ENCODE results near the gene LIN28A.

LIN28A gene

DNA sequence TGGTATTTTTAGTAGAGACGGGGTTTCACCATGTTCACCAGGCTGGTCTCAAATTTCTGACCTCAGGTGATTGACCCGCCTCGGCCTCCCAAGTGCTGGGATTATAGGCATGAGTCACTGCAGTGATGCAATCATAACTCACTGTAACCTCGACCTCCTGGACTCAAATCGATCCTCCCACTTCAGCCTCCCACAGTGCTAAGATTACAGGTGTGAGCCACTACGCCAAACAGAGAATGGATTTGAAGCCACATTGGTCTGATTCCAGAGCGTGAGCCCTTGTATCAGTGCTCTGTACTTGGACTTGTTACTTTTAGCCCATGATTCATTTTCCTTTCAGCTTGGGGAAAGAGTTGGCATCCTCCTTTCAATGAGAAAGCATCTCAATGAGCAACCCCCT lies 23.2 kb upstream of the LIN28A start:
- DNase-seq (ENCODE audit: low spot score) = no peak

DNA sequence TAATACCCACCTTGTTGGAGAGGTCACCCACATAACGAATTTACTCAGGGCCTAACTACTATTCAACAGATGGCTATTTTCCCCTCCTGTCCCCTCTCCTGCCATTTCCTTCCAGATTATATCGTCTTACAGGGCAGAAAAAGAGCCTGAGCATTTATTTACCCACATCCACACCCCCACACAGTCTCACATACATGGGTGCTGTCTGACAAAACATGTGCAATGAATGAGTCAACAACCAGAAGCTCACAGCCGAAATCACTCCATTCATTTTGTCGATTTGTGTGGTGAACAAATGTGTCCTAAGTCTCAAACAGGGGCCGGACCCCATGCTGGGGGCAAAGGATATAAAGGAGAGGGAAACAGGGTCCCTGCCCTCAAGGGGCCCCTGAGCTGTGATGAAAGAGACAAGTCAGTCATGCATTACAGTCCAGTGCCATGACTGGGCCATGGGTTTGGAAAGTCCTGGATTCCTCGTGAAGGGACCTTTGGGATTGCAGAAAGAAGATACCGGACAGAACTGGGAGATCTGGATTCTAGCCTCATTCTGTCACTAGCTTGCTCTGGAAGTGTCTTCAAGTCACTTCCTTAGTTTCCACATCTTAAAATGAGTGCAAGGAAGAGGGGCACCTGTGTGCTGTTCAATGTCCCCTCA lies 21.7 kb upstream of the LIN28A start:
- DNase-seq (ENCODE audit: low spot score) = no peak

DNA sequence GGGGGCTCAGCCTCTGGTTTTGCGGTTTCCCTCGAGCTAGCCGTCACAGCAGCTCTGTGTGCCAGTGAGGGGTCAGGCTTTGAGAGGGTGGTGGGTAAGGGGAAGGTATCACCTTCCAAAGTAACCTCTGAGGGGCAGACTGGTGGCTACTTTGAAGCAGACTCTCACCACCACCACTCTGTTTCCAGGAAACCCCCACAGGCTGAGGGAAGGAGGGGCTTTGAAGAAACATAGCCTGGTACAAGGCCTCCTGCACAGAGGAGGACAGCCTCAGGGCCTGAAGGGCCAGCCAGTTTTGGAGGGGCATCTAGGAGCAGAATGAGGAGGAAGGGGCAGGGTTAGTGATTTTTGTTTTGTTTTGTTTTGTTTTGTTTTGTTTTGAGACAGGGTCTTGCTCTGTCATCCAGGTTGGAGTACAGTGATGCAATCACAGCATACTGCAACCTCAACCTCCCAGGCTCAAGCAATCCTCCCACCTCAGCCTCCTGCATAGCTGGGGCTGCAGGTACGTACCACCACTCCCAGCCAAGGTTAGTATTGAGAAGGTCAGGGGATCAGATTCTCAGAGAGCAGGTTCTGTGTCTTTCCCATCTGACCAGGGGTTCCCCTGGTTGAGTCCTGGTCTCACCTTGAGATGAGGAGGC lies 20.9 kb upstream of the LIN28A start:
- no peak for DNase-seq (ENCODE audit: low spot score)

DNA sequence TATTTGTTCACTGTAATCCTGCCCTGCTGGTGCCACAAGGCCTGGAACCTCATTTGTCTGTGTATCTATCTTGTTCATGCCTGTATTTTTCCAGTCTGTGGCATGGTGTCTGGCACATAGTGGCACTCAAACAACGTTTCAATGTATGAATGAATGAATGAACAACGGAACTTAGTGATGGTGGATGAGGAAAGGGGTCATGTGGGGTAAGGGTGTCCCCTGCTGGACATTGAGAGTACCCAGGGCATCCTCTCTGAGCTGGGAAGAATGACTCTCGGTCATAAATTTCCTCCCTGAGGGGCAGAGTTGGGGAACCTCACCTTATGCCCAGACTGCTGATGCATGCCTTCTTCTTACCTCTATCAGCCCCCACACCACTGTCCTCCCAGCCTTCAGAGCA lies 19.2 kb upstream of the LIN28A start:
- DNase-seq (ENCODE audit: low spot score) = peak; percentile 79

DNA sequence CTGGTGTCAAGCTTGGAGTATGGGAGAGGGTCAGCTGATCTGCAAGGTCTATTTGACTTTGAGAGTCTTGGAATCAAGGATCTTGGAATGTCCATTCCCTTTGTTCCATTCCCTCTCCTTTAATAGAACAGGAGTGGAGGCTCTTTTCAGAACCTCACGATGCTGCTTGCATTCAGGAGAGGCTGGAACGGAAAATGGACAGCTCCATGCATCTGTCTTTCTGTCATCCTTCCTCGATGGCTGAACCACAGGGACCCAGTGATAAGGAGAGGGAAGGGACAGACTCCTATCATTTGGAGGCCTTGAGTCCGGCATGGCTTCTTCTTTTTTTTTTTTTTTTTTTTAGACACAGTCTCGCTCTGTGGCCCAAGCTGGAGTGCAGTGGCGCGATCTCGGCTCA lies 14.9 kb upstream of the LIN28A start:
- no peak for DNase-seq (ENCODE audit: low spot score)

DNA sequence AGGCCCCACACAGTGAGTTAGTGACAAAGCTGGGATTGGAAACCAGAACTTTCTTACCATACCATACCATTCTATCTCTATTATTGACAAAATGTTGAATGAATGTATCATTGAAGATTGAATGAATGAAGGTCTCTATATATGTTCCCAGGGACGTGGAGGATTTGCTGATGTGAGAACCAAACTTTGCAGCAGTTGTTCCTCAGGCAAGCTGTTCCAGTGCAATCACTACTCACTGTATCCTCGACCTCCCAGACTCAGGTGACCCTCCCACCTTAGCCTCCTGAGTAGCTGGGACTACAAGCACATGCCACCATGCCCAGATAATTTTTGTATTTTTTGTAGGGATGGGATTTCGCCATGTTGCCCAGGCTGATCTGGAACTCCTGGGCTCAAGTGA lies 11.6 kb upstream of the LIN28A start:
- DNase-seq (ENCODE audit: low spot score) = no peak

DNA sequence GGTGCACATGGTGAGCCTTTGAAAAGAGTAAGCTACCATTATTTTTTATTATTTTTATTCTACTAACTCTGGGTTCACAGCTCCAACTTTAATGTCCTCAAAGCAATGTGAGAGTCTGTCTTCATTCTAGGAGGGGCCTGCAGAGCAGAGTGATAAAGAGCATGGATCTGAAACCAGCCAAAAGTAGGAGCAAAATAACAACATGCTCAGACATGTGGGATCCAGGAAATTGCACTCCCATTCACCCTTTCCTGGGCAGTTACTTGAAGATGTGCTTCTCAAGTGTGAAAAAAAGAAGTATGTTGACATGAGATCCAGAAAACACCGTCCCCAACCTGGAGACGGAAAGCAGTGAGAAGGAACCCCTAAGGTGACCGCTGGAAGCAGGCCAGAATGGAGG lies 8.7 kb upstream of the LIN28A start:
- DNase-seq (ENCODE audit: low spot score) = no peak

DNA sequence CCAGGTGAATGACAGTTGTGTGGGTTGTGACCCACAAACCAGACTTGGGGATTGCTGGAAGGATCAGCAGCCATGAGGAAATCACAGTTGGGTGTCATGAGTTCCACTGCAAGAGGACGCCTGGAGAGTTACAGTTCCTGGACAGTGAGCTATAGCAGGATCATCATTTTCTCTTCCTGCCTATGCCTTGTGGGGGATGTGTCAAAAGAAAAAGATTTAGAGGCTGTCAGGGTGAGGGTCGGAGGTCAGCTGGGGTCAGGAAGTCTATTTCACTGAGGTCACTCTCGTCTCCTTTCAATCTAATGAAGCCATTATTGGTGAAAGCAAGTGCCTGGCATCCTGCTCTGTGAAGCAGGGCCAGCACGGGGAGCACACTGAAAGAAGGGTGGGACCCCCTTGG lies 7.0 kb upstream of the LIN28A start:
- no peak for DNase-seq (ENCODE audit: low spot score)

DNA sequence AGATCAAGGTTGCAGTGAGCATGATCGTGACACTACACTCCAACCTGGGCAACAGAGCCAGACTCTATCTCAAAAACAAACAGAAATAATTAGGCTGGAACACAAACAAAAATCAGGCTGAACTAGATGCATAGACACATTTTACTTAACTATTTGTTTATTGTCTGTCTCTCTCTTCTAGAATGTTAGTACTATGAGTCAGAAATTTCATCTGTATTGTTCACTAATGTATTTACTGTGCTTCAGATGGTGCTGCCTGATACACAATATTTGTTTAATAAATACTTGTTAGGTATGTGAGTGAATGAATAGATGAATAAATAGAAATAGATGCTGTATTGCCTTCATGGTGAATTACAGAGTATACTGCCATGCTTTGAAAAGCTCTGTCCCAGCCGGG lies 6.0 kb upstream of the LIN28A start:
- no peak for DNase-seq (ENCODE audit: low spot score)

DNA sequence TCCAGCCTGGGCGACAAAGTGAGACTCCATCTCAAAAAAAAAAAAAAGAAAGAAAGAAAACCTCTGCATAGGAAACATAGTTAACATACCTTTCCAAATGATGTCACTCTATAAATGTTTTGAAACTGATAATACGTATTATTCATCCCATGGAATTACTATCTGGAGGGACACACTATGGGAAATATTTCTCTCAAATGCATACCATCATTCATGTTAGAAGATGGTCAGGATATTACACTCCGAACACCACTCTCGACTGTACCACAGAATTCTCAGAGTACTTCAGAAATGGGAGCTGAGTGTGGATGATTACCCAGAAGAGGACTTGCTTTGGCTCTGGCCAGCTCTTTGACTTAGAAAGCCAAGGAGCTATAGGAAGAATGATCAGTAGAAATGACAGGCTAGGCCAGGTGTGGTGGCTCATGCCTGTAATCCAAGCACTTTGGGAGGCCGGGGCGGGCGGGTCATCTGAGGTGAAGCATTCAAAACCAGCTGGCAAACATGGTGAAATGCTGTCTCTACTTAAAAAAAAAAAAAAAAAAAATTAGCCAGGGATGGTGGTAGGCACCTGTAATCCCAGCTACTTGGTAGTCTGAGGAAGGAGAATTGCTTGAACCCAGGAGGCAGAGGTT lies 5.2 kb upstream of the LIN28A start:
- no peak for DNase-seq (ENCODE audit: low spot score)

DNA sequence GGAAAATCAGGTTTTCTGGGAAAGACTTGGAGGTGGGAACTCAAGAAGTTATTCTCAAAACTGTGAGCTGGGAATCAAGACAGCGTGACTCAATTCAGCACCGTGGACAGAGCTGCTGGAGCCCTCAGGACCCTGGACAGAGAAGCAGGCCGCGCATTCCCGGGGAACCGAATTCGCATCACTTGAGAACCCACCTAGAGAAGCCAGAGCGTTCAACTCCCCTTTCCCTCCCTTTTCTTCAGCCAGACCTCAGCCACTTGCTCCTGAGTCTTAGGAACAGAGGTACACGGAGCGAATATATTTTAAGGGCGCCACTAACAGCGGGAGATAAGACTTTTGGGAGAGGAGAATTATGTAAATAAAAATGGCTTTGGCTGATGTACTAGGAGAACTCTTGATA lies 2.0 kb upstream of the LIN28A start:
- peak; percentile 92 for DNase-seq (ENCODE audit: low spot score)

DNA sequence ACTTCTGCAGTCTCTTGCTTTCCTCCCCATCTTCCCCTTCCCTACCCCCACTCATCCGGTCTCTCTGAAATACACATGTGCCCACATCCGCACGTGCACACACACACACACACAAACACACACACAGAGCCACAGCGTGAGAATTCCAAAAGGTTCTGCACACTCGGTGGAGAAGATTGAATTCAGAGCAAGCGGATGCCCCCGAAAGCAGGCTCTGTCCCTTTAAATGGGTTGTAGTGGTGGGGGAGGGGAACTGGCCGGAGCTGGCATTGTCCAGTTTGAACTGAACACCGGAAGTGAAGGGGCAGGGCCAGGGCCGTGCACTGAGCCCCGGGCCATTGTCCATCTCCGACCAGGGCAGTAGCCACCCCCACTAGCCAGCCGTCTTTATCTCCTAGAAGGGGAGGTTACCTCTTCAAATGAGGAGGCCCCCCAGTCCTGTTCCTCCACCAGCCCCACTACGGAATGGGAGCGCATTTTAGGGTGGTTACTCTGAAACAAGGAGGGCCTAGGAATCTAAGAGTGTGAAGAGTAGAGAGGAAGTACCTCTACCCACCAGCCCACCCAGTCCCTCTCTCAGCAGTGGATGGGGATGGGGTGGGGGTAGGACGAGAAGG lies 1.3 kb upstream of the LIN28A start:
- no peak for DNase-seq (ENCODE audit: low spot score)

DNA sequence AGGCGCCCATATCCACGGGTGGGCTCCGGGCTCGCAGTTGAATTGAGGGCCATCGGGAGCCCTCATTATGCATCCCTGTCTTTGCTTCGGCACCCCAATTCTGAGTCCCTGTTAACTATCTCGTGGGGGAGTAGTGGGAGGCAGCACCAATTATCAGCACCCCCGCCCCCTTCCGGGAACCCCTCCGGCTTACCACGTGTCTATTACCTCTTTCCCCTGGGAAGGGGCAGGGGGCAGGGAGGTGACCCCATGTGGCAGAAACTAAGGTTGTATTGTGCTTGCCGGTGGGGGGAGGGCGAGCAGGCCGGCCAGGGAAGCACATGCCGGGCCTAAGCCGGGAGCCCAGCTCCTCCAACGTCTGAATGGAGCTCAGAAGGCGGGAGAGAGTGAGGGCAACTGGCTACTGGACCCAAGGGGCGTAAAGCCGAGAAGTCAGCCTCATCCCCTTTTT lies 1.0 kb downstream of the LIN28A start:
- no peak for DNase-seq (ENCODE audit: low spot score)

DNA sequence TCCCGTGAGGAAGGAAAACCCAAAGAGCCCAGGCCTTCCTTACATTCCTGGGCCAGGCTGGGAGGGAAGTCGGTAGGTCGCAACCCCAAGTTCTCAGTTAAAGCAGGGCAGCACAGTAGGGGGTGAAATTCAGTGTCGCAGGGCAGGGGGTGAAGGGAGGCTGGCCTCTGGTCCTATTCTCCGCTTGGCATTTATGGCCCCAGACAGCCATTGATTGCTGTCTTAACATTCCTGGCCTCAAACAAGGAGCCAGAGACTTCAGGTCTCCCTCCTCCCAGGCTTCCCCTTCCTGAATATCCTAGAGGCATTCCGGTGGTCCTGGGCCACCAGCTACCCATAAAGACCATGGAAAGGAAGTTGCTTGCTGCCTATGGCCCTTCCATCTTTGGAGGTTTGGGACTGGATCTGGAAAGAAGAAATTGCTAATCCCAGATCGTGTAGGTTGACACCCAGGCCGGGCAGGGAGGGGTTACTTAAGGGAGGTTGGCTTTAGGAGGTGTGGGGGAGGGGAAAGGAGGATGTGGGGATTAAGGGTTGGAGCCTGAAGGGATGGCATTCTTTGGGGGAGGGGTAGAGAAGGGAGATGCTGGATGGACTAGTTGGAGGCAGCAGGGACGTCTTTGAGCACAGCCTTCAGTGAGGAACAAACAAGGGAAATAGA lies 1.7 kb downstream of the LIN28A start:
- DNase-seq (ENCODE audit: low spot score) = no peak

DNA sequence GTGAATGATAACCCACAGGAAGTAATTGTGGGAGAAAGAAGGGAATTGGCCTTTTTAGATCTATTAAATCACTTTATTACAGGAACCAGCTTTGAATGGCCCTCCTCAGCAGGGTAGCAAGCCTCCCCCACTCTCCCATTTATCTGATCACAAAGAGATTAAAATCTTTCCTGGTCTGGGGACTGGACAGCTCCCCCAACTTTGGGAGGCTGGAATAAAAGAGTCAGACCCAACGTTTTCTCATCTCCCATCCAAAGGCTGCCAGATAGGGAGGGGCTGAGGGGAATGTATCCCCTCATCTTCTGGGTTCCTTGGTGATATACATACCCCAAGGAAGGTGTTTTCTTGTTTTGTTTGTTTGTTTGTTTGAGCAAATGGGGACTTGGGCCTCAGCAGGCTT lies 2.4 kb downstream of the LIN28A start:
- no peak for DNase-seq (ENCODE audit: low spot score)

DNA sequence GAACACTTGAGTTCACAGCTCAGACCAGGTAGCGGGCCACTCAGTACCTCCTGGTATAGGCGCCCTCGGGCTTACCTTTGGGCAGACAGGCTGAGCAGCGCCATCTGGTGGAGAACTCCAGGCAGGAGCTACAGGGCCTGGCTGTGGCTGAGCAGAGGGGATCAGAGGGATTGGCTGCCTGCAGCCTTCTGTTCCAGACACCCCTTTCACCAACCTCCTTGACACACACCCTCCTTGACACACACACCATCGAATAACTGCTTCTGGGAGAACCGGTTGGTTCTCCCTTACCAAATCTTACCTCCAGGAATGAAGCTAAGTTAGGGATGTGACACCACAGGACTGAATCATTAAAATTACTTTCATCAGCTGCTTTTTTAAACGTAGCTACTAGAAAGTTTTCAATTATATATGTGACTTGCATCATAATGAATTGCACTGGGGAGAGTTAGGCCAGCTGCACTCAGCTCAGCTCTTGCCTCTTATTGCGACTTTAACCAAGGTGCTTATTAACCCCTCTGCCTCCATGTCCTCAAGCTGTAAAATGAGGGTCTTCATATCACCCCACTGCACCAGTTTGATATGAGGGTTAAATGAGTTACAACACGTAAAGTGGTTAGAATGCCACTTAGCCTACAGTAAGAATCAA lies 6.6 kb downstream of the LIN28A start:
- DNase-seq (ENCODE audit: low spot score) = peak; percentile 86

DNA sequence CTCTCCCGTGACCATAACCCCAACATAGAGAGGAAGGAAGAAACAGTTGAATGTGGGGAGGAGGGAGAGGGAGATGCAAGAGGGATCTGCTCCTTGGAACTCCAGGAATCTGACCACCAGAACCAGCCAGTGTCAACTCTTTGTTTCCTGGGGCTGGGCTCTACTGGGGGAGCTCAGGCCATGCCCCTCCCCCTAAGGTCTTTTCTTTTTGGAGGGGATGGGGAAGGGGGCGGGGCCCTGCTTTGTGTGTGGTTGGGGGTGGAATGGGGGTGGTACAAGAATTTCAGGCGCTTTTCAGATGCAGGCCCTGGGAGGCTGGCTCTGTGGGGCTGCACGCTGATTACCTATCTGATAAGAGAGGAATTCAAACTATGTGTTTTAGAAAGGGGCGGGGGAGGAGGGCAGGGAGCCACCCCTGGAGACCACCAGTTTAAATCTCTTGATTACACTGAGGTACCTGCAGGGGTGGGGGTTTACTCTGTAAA lies 8.3 kb downstream of the LIN28A start:
- DNase-seq (ENCODE audit: low spot score) = no peak

DNA sequence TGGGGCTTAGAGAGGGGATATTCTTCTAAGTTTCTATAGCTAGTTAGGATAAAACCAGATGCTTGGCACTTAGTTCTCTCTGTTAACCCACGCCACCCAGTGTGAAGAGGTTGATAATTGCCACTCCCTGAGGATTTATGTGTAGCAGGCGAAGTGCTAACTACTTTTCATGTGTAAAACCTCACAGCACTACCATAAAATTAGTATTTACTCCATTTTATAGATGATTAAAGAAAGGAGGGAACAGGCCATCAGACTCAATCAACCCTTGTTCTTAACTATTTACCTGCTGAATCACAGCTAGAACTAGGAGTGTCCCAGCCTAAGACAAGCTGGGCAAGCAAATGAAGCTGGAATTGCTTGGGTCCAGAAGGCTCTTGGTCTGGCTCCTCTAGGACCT lies 8.9 kb downstream of the LIN28A start:
- DNase-seq (ENCODE audit: low spot score) = no peak

DNA sequence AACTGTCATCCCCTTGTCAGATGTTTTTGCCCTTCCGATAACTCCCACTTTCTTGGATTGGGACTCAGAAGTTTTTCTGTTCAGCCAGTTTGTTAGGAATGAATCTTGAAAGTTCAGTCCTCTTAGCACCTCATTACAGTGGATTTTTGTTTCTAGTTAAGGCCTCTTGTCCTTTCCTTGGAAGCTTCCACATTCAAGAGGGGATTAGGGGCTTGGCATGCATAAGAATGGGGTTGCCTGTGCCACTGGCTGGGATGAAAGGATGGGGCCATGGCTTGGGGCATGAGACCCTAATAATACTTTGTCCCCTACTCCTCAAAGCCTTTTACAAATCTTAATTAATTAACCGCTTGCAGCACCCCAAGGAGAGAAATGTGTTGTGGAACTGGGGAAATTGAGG lies 19.1 kb downstream of the LIN28A start:
- no peak for DNase-seq (ENCODE audit: low spot score)

DNA sequence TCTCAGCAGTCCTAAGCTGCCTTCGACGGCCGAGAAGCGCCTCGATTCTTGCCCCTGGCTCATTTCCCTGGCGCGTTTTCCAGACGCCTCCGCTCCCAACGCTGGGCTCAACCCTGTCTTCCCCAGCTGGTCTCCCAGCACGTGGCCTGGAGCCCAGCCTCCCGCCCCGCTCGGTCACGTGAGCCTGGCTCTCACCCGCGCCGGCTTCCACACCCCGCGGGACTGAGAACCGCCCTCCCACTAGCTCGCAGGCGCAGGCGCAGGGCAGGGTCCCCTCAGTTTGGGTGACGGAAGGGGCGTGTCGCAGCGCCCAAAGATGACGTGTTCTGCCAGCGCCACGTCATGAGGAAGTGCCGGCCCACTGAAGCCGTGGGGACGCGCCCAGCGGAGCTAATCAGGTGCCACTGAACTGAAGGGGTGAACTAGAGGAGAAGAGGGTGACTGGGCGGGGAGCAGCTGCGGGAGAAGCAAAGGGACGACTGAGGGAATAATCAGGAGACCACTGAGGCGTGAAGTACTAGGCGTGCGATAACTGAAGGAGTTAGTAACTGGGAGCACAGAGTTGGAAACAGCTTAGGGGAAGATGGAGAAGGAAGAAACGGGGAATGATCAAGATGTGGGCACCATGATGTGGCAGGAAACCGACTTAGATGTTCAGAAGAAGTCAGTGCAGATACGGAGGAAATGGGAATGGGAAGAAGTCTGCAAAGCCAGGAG lies 21.5 kb downstream of the LIN28A start, which contains the start of gene DHDDS:
TSS of gene DHDDS (plus strand) at position 343 of the 717 bp plus-strand sequence. CDS start 625 bp downstream, outside the sequence.
- peak; percentile 100 for DNase-seq (ENCODE audit: low spot score)

DNA sequence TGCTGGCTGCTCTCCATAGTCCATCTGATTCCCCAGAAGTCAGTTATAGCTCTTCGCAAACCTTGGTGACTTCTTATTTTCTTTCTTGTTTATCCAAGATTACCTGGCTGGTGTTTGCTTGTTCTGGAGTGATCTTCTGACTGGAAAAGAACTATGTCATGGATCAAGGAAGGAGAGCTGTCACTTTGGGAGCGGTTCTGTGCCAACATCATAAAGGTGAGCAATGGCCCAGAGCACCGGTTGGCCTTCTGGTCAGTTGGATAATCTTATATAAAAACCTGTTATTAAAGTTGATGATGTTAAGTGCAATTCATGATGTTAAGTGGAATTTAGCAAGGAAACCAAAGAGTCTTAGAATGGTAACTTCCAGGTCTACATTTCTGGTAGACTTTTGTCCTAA lies 22.2 kb downstream of the LIN28A start:
- DNase-seq (ENCODE audit: low spot score) = no peak
